Left renal cortex interstitium (tissue), 4 donors: ENCODE data around the gene PDZRN3. TPM values are rescaled to one million over a fixed set of nuclear protein-coding genes. Genes with fewer than 3 reads are reported as not detected.

Experiments used
- DNase-seq, 4 donors: peaks; one replicate each; pipeline ENCODE4 v3.0.0-alpha.2; 2013; ENCODE audit warnings: low read depth in 4 of 4, low spot score in 2 of 4, missing footprints in 1 of 4
- polyA plus RNA-seq, 4 donors: library from polyadenylated mRNA; unstranded; fragments of 120-200 nt; gene quantifications; one replicate each; pipeline ENCODE4 v1.2.1, GENCODE V29; 2013; ENCODE audit not compliant: insufficient read length in 4 of 4

Gene PDZRN3
- polyA plus RNA-seq, 4 donors, result 35.6 to 48.7 (median 41.5) TPM

DNA sequence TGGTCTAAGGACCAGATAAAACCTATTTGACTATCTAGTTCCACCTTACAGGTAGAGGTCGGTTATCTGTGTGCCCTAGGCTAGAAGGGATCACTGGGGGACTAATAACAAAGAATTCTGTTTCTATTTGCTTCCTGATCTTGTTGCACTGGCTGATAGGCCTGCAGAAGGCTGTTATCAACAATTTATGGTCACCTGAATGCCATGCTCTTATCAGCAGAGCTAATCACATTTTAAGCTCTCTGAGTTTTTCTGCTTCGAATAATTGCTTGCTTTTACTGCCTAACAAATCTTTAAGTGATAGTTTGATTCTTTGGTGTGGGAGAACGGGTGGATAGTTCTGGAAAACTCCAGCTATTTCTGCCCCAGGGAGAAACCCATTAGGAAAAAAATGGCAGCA lies 263.1 kb downstream of the PDZRN3 start:
- no peak for DNase-seq

DNA sequence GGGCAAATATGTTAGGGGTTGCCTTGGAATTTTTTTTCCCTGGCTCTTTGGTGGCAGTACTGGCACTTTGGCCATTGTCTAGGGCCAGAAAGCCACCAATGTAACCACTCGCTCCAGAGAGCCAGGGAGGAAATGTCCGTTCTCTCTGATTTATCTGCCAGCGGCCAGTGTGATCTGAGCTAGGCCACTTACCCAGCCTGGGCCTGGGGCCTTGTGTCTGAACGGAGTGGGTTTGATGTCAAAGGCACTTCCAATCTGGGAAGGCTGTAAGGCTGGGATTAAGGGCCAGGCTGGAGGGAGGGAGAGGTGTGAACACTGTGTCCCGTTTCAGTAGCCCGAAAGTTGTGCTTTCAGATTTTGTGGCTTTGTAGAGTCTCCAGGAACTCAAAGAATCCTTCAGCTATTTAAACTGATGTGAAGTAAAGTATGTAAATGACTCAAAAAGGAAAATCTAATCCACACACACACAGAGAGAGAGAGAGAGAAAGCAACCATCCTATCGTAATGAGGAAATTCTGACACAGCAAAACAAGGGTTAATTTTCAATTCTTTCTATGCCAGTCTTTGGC lies 271.0 kb downstream of the PDZRN3 start:
- DNase-seq, result no peak

DNA sequence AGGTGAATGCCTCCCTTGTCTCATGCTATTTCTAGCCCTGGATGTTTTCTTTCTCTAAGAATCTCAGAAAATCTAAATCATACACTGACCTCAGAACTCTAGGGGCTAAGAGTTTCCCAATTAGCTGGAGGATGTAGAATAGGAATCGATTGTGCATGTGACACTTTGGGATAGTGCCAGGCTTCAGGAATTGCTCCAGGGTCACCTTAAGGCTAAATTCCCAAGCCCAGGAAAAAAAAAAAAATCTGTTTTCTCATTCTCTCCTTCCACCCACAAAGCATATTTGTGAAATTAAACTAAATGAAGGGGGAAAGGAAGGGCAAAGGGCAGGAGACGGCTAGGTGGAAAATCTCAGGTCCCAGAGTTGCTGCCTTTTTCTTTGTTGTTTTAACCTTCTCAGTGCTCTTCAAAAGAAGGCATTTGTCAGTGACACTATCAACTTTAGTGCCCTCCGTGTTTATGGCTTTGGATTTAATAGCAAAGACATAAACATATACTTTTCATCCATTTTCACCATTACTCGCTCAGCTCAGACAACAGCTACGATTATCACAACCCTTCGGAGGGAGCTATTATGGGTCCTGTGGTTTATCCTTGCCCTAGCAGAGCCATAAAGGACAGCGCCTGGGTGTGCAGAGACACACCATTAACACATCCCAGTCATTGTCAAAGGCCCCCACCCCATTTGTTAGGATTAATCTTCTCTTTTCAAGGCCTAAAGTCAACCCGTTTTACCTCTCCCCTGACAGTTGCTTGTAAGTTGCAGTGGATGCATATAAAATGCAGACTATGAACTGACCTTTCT lies 271.7 kb downstream of the PDZRN3 start:
- DNase-seq, result no peak

- no peak for DNase-seq
These were observed 273.2 kb downstream of the PDZRN3 start for GRCh38 chr3:73351423-73352071.

GRCh38 chr3:73350996-73351395 lies 273.7 kb downstream of the PDZRN3 start:
- DNase-seq, result no peak

DNA sequence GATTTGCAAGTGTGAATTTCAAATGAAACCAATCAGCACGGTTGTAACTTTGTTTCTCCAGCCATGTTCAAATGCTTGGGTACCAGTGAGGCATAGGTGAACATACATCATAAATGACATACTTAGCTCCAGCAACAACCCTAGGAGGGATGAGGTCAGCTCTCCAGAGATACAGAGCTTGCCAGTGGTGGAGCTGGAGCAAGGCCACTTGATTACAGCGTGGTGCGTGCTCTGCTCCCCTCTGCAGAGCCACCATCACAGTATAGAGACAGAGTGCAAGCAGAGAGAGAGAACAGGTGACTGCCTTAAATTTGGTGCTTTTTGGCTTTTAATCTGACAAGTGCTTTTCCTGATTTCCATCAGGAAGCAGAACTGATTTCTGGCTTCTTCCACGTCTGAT lies 275.1 kb downstream of the PDZRN3 start:
- DNase-seq, result no peak

DNA sequence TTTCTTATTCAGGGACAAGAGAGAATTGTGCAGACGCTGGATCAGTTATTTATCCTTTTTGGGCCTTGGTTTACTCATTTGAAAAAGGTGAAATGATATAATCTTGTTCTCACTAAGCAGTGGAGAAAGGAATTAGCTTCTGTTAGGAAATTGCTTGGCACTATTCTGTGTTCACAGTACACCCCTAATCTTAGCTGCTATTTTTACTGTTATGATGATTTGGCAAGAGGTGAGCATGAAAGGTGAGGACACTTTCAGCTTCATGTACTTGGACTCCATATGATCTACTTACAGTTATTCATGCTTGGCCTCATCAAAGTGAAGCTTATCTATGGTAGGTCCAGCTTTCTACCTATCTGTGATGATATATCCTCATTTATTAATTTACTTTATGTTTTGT lies 282.7 kb downstream of the PDZRN3 start:
- no peak for DNase-seq

DNA sequence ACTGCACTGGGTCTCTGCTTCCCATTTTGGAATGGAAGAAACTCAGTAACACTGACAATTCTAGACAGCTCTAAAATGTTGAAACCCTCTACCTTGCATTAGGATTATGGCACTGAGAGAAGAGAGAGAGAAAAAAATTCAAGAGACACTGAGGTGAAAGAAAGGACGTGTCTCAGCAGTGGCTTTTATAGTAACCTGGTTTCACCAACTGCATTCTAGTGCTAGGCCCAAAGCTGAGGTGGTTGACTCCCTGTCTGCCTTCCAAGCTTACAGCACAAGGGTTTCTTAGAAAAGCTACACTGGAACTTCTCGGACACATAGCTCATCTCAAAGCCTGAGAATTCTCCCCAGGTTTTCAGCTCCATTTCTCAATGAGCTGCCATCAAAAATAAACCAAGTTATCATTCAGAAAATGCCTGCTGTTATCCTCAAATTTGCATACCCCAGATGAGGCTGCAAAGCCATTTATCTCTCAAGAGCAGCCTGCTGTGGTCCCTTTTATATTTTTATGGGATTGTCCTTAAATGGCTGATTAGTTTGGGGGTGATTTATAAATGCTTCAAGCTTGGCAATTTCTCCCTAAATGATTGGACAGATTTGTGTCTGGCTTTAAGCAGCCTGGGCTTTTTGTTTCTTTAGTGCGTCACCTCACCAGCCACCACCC lies 283.3 kb downstream of the PDZRN3 start:
- DNase-seq, result no peak

DNA sequence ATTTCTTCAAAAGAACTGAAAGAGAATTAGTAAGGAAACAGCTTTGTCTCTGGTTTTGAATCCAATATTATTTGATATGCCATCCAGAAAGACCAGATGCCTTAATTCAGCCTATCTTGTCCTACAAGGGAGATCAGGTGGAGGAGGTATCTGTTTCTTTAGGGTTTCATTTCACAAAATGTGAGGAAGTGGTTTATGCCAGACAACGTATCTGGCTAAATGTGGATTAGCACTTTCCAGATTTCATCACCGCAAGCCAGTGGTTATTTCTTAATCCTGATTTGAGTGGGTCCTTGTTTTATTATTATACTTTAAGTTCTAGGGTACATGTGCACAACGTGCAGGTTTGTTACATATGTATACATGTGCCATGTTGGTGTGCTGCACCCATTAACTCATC lies 292.2 kb downstream of the PDZRN3 start:
- no peak for DNase-seq
